NCI-H2227 (cell line): ENCODE measurements around the gene KLHL42.

Experiments
- DNase-seq: peaks from one replicate; lab custom pipeline; 2025; ENCODE audit not compliant: unreplicated experiment; lab: John Stamatoyannopoulos, UW

Gene KLHL42

DNA sequence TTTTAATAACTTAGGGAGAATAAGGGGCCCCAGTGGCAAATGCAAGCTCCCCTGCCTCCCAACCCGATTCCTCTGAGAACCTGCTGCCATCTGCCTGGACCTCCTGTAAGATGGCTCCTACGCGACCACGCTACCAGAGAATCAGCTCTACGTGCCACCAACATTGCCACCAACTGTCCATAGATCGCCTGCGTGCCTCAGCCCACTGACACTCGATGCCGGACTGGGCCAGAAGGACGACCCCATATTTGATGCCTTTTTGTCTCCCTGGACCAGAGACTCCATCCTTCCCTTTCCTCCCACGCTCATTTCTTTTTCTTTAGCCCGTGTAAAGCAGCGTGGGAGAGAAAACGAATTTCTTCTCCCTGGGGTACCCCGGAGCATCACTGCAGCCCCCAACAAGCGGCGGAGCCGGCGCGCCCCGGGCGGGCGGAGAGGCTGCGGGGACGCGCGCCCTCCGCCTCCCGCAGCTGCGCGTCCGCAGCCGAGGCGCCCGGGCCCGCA, 565 bp upstream of the KLHL42 start:
- peak; percentile 50 for DNase-seq

DNA sequence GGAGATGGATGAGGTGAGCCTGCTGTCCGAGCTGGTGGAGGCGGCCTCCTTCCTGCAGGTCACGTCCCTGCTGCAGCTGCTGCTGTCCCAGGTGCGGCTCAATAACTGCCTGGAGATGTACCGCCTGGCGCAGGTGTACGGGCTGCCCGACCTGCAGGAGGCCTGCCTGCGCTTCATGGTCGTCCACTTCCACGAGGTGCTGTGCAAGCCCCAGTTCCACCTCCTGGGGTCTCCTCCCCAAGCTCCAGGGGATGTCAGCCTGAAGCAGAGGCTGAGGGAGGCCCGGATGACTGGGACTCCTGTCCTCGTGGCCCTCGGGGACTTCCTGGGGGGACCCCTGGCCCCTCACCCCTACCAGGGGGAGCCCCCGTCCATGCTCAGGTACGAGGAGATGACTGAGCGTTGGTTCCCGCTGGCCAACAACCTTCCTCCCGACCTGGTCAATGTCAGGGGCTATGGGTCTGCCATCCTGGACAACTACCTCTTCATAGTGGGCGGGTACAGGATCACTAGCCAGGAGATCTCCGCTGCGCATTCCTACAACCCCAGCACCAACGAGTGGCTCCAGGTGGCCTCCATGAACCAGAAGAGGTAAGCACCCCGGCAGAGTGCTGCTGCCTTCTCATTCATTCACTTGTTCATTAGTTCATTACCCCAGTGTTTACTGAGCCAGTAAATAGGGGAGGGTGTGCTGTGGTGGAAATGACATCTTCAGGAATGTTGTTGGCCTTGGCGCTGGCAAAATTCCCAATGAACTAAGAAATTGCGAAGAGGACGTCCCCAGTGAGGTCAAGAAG, 777 bp downstream of the KLHL42 start:
- peak; percentile 48 for DNase-seq

DNA sequence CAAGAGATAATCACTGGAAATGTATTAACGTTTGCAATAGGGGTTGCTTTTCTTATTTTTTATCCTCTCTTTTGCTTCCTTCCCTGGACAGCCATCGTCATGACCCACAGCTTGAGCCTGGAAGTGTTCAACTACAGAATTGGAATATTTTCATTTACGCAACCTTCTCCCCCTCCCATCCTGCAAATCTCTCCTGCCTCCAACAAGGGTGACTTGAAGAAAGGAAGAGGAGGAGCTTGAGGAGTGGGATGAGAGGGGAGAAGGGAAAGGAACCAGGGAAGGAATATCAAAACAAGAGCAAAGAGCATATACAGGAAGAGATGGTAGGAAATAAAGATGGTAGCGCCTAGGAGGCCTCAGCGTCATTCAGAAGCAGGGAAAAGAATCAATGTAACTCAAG, 1.6 kb downstream of the KLHL42 start:
- peak; percentile 3 for DNase-seq

DNA sequence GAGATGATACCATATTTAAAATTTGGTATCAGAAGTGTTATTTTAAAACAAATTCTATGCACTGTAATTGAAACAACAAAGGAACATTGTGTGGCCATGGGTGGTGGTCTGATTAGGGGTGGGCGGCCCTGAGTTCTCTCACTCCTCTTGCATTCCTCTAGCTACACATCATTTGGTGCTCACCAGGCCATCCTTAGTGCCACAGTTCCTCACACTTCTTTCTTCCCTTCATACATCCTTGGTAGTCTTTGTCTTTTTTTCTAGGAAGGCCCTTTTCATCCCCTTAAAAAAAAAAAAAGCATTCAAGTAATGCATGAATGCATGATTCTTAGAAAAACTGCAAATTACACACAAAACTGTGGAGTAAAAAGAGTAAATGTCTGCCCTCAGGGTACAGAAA, 2.4 kb downstream of the KLHL42 start:
- DNase-seq = no peak

DNA sequence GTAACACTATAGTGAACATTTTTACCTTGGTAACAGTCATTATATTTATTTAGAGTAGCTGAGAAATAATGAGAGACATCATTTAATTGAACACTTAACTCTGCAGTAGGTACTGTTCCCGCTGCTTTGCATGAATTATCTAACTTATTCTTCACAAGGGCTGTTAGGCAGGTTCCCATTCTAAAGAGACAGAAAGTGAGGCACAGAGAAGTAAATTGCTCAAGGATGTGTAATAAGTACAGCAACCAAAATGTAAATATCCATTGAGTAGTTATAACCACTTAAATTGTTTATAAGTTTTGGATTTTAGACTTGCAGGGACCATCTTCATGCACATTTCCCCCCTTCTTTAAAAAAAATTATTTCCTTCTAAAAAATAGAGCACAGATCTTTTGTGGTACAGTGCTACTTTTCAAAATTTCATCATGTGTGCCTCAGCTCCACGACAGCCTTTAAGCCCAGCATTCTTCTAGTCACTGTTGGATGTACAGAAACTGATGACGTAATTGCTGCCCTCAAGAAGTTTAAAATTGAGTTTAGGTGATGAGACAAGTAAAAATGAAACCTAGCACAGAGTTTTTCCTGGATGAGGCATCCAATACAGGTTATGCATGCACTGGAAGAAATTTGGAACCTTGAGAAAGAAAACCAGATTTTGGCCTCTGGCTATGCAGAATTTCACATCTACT, 6.0 kb downstream of the KLHL42 start:
- no peak for DNase-seq

DNA sequence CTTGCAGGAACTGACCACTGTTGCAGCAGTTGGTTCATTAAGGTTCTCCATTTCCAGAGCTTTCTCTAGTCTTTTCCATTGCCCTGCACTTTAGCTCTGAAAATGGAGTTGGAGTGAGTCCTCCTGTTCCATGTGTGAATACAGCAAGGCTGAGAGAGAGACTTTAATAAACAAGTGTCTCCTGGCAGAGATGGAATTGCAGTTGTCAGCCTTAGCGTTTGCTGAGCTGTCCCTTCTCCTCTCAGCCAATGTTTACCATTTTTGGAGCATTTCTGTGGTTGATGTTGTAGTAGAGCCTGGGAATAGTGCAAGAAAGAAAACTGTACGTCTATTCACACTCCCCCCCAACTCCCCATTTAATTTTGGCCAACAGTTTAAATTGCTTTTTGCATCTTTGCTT, 7.5 kb downstream of the KLHL42 start:
- no peak for DNase-seq

DNA sequence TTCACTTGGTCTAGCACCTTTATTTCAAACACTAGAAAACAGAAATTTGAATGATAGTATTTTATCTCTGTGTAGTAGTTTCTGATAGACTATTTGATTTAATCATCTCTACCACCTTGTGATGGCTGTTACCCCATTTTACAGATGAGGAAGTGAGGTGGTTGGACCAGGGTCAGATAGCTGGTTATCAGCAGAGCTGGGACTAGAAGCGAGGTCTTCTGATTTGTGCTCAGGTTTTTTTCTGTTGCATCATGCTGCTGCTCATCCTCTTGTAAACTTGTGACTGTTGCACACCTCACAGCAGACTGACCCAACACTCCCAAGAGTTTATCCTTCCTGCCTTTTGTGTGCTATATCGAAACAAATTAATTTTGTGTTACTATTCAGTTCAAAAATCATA, 10.1 kb downstream of the KLHL42 start:
- DNase-seq = no peak

DNA sequence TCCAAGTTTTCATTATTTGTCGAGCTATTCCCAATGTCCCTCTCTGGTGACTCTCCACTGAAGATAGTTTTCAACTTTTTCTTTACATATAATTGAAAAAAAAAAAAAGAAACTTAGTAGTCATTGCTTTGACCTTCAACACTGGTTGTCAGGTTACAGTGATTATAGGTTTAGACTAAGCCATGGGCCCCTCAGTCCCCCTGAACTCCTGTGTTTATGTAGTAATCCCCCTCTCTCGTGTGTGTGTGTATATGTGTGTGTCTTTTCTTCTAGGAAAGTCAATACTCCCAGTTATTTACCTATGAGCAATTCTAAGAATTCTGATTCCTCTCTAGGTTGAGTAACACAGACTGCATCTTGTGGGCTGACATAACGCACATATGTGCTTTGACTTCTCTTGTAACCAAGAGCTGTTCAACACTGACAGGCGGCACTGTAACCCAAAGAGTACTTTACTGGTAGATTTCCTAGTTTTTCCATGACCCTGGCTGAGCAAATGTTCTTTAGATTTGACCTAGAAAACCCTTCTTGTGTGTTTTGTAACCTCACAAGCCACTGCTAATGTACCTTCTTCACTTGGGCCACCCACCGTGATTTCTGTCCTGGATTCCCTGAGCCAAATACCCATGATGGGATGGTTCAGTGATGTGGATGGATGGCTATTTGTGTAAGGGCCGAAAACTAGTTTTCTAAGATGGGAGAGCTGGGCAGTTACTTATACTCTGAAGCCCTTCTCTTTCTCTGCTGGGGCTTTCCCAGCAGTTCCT, 15.0 kb downstream of the KLHL42 start:
- DNase-seq = no peak

DNA sequence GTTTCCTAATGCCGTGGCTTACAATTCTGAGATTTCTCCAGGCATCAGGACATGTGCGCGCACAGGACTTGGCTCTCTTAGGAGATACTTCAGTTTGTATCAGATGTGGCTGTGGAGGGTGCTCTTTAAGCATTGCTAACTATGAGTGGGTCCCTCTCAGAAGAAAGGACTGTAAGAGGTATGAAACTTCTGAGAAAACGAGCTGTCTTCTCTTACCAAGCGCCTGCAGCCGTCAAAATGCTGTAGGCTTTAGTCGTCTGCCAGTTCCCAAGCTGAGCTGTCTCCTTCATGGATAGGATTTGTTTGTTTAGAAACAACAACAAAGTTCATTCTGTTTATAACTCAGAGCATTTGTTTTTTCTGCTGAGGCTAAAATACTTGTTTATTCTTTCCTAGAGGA, 16.1 kb downstream of the KLHL42 start:
- no peak for DNase-seq

DNA sequence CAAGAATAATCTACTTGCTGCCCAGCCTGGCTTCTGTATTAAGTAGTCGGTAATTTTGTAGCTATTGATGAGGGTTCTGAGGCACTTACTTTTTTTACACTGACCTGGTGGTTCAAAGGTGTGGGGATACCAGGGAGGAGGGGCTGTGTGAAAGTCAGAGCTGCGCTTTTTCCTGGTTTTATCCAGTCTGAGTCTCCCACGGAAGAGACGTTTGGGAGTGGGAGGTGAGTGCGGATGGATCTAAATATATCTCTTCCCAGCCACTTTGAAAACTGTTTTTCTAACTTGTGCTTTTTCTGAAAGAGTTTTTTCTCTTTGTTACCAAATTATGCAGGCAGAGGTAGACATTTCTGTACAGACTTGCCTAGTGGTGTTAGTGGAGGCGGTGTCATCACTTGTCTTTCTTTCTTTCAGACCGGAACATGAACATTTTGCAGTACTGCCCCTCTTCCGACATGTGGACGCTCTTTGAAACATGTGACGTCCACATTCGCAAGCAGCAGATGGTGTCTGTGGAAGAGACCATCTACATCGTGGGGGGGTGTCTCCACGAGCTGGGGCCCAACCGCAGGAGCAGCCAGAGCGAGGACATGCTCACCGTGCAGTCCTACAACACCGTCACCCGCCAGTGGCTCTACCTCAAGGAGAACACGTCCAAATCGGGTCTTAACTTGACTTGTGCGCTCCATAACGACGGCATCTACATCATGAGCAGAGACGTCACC, 17.4 kb downstream of the KLHL42 start:
- no peak for DNase-seq

DNA sequence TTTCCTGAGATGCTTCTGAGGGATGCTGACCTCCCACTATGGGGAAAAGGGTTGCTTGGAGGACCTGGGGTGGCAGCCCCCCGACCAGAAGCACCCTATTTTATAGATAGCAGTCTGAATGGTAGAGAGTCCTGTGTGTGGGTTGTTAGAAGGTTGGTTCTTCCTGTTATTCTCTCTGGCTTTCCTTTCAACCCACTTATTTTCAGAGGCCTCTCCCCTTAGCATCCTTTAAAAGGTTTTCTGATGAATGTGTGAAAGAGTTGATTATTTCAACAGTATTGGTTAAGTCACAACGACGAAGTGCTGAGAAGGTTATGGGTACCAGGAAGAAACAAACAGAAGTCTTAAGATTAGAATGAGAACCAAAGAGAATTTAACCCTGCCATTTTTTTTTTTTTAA, 20.8 kb downstream of the KLHL42 start:
- no peak for DNase-seq

DNA sequence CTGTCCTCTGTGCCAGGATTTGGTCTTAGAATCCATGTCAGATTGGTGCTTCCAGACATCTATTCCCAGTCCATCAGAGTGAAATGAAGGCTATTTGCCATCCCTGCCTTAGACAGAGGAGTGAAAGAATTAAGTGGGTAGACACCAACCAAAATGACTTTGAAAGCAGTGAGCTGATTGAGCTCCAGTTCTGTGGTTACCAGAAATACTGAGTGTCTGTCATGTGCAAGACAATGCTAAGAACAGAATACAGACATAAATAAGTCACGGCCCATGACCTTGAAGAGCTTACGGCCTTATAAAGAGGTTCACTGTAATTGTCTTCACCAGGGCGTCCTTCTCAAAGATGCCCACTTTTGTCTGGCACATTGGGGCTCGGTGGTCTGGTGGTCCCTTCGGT, 21.6 kb downstream of the KLHL42 start:
- DNase-seq = no peak

DNA sequence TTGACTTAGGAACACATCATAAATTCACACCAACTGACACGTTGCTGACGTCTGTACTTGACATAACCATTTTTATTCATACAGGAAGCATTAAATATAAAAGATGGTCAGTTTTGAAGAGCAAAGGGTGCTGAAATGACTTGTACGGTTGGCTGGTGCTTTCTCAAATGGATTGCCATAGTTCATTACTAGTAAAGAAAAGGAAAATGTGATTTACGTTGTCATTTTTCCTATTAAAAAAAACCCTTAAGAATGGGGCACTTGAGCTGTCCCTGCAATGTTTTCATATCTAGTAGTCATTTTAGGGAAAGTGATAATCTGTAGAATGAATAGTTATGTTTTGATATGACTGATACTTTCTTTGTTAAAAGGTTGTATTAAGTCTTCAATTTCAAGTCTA, 22.5 kb downstream of the KLHL42 start:
- no peak for DNase-seq

DNA sequence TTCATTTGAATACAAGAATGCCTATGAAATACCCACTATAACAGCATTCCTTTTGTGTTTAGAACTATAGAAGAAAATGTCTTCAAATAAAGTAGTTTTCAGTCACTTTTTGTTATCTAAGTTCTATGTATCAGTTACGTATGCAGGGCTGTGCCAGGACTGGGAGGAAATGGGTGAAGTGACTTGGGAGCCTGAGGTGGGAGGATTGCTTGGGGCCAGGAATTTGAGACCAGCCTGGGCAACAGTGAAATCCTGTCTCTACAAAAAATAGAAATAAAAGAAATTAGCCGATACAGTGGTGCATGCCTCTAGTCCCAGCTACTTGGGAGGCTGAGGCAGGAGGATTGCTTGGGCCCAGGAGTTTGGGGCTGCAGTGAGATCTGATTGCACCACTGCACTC, 22.9 kb downstream of the KLHL42 start:
- no peak for DNase-seq

DNA sequence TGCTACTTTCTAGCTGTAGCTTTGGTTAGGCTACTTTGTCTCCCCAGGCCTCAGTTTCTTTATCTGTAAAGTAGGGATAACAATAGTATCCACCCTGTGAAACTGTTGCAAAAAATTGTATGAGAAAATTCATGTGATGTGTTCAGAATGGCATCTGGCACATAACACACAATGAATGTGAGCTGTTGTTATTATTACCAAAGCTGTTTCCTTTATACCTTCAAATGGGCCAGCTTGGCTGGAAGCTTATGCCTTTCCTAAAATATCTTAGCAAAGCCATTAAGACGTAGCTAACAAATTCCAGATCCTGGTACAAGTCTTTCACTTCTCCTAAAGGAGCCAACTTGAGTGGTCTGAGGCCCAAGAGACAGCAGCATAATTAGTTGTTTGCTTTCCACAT, 25.2 kb downstream of the KLHL42 start:
- no peak for DNase-seq

DNA sequence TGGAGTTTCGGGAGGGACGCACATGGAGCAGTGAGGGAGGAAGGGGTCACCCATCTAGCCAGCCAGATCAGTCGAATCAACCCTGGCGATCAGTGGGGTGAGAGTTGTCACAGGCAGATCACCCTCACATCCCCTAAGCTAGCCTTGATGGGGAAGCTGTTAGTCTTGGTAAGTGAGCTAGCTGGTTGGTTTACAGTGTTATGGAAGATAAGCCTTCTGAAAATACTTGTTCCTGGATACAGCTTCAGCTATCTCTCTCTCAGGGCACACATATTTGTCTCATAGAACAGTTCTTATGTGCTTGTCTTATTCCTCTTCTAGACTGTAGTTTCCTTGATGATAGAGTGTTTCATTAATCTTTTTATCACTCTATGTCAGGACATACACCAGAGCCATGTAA, 26.2 kb downstream of the KLHL42 start:
- no peak for DNase-seq

DNA sequence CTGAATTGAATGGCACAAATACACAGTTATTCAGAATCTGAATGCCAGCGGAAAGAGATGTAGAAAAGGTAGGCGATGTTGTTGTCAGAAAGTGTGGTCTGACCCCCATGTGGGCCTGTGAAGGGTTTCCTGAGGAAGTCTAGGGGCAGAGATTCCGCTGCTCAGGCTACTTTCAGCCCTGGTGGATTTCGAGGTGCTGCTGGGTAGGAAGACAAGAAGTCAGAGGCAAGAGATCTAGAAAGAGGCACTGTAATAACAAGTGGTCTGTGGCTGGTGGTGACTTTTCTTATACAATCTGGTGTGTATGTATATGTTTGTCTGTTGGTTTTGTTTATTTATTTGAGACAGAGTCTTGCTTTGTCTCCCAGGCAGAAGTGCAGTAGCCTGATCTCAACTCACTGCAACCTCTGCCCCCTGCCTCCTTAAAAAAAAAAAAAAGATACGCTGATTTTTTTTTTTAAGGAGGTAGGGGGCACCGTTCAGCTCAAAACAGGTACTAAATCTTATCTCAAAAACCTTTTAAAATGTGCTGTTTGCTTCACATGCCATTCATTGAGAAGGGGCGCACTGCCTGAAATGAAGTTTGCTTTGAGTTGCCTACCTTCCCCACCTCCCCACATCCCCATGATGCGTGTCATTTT, 27.1 kb downstream of the KLHL42 start:
- no peak for DNase-seq

DNA sequence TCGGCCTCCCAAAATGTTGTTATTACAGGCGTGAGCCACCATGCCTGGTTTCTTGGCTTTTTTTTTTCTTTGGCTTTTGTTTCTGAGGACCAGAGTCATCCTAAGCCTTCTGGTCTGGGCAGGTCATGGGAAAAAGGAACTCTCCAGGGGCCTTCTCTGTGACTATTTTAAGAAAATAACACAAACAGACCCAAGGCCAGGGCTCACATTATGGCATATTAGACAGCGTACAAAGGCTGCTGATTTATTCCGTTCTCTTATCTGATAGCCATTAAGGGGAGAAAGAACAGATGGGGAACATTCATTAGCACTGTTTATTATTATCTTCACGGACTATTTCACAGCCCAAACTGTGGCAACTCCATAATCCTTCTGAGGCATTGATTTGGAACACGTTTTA, 28.8 kb downstream of the KLHL42 start:
- no peak for DNase-seq

DNA sequence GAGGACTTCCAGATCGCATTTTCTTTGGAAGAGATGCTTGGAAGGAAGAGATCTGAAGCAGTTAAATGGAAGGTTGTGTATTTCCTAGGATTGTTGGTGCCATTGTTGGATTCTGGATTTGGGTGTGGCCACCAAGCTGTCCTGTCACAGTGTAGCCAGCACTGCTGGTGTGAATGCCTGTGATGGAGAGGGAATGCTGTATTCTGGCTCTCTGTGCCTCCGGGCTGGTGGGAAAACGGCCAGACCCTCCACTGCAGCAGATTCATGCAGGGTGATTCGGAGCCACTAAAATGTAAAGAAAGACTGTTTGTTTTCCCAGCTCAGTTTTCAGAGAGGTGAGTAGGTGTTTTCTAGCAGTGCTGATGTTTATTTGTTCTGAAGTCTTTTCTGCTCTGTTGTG, 30.7 kb downstream of the KLHL42 start:
- DNase-seq = no peak

DNA sequence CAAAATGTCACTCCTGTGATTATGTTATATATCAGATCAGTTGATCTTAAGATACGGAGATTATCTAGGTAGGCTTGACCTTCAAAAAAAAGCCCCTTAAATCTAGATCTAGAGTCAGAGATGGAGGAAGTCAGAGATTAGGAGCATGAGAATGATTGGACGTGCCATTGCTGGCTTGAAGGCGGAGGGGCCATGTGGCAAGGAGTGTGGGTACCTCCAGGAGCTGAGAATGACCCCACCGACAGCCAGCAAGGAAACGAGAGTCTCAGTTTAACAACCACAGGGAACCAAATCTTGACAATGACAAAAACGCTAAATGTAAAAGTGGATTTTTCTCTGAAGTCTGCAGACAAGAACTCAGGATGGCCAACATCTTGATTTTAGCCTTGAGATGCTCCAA, 32.5 kb downstream of the KLHL42 start:
- DNase-seq = no peak

DNA sequence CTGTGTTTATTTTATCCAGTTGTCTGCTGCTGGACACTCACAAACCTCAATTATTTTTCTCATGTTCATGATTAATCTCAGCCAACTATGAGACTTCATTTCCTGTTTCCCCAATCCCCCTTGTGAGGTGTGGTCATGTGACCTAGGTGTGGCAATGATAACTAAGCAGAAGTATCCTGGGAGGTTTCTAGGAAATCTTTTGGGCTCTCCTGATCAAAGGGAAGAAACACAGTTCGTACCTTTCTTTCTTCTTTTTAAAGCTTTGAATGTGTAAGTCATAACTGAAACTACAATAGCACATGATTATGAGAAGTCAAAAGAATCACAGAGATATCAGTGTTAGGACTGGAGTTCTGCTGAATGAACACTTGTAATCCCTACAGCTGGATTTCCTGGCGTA, 34.4 kb downstream of the KLHL42 start:
- DNase-seq = no peak
